ENCODE measurements around the gene CDH16.
"Not testable (repeated sequence)": the region's sequence is repeated elsewhere in the genome, so short reads cannot be mapped to it uniquely, and the experiment has no call there.

CDH16 gene

DNA sequence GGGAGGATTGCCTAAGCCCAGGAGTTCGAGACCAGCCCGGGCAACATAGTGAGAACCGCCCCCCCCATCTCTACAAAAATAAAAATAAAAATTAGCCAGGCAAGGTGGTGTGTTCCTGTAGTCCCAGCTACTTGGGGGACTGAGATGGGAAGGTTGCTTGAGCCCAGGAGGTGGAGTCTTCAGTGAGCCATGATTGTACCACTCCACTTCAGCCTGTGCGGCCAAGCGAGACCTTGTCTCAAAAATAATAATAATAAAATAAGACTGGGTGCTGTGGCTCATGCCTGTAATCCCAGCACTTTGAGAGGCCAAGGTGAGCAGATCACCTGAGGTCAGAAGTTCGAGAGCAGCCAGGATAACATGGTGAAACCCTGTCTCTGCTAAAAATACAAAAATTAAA lies 26.9 kb downstream of the CDH16 start:
- DNase-seq: no peak

GRCh38 chr16:66891360-66891759 lies 27.3 kb downstream of the CDH16 start:
- no peak for DNase-seq

- no peak for DNase-seq
Measured at GRCh38 chr16:66890799-66891198, 27.9 kb downstream of the CDH16 start.

GRCh38 chr16:66889622-66890021 lies 29.1 kb downstream of the CDH16 start:
- DNase-seq: no peak

GRCh38 chr16:66888647-66889615 lies 29.8 kb downstream of the CDH16 start:
- no peak for DNase-seq

DNA sequence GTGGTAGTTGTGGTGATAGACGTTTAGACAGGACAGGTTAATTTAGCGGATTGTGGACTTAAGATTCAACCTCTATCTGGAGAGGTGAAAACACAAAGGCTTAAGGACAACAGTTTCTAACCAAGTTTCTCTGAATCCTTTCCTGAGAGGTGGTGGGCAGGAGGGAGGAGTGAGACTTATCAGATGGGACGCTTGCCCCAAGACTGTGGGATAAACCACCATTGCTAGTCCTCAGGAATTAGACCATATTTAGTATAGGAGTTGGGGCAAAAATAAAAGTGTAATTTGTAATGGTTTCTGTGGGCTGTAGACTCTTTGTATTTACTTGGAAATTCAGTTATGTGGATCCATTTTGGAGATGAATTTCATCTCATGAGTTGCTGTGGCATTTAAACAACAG lies 31.8 kb downstream of the CDH16 start:
- DNase-seq: no peak

DNA sequence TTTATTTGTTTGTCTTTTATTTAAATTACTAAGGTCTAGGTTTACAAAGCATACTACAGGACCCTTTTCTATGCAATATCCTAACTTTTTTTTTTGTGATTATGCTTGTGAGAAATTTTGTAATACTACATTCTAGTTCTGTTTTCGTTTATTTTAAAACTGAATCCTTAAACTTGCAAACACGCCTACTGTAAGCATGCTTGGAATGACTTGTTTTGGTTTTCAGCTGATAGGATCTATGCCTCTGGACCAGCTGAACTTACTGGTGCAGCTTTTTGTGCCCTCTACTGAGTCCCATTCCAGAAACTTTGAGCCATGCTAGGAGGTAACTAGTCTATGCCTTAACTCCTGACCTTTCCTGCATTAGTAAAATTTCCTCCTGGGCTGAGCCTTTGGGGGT lies 32.4 kb downstream of the CDH16 start:
- no peak for DNase-seq

GRCh38 chr16:66885491-66885890 lies 33.2 kb downstream of the CDH16 start:
- no peak for DNase-seq

GRCh38 chr16:66882702-66883101 lies 36.0 kb downstream of the CDH16 start:
- DNase-seq: no peak

- no peak for DNase-seq
Measured at GRCh38 chr16:66881964-66882508, 36.6 kb downstream of the CDH16 start.

DNA sequence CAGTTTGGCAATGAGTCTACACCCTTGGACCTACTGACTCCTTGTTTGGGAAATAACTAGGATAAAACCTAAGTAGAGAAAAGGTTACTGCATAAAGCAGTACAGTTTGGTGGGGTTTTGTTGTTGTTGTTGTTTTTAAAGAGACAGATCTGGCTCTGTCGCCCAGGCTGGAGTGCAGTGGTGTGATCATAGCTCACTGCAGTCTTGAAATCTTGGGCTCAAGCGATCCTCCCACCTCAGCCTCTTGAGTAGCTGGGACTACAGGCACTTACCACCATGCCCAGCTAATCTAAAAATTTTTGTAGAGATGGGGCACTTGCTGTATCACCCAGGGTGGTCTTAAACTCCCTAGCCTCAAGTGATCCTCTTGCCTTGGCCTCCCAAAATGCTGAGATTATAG lies 37.1 kb downstream of the CDH16 start:
- DNase-seq: no peak

DNA sequence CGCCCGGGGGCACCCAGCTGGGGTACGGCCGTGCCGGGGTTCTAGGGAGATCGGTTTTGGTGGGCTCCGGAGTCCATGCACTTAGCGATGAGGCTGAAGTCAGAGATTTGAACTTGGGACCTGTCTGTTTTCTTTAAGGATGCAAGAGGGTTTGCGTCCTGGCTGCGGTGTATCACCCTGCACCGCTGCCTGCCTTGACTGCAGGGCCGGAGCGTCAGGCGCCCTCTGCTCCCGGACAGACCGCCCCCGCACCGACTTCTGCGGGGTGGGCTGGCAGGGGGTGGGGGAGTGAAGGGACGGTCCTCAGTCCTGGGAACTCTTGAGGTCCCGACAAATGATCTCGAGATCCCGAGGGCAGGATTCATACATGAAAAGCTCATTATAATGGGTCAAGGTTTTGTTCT lies 37.7 kb downstream of the CDH16 start:
- no peak for DNase-seq

GRCh38 chr16:66880288-66881013 lies 38.2 kb downstream of the CDH16 start, which contains the start of gene PDP2:
Gene PDP2, plus strand, starts transcription at chr16:66880515. Its CDS starts 3,770 bp downstream, at chr16:66884285.
- DNase-seq: peak; percentile 94

GRCh38 chr16:66878067-66878466 lies 40.6 kb downstream of the CDH16 start:
- peak; percentile 79 for DNase-seq

- DNase-seq: no peak
Measured at GRCh38 chr16:66874079-66874775, 44.5 kb downstream of the CDH16 start.

GRCh38 chr16:66873685-66874055 lies 45.0 kb downstream of the CDH16 start:
- DNase-seq: no peak

- peak; percentile 98 for DNase-seq
Measured at GRCh38 chr16:66872943-66873684, 45.6 kb downstream of the CDH16 start.

DNA sequence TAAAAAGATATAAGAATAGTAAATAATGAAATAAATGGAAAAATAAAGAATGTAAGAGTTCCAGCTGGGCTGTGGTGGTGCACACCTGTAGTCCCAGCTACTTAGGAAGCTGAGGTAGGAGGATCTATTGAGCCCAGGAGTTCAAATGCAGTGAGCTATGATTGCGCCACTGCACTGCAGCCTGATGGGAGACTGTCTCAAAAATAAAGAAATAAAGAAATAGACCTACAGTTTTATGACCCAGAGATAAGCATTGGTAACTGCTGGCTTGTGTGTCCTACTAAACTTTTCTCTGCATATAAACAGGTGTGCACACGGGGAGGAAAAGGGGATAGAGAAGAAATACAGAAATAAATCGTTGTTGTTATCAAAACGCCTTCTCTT lies 46.1 kb downstream of the CDH16 start:
- no peak for DNase-seq

GRCh38 chr16:66871840-66872239 lies 46.8 kb downstream of the CDH16 start:
- no peak for DNase-seq

- DNase-seq: not testable (repeated sequence)
Measured at GRCh38 chr16:66871363-66871762, 47.3 kb downstream of the CDH16 start.

DNA sequence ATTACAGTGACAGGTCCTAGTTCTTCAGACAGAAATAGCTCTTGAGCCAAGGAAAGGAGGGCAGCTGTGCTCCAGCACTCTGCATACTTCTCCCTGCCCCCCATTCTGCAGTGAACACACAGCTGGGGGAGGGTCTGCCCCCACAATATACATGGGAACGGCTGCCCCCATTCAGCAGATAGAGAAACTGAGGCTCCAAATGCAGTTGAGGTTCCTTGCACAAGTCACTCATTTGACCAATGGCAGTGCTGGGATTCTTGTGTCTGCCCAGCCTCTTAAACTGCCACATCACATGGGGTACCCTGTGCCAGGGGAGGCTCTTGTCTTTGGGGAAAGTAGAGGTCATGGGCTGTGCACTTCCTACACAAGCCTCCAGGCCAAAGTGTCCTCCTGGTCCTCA lies 49.3 kb downstream of the CDH16 start:
- DNase-seq: no peak

DNA sequence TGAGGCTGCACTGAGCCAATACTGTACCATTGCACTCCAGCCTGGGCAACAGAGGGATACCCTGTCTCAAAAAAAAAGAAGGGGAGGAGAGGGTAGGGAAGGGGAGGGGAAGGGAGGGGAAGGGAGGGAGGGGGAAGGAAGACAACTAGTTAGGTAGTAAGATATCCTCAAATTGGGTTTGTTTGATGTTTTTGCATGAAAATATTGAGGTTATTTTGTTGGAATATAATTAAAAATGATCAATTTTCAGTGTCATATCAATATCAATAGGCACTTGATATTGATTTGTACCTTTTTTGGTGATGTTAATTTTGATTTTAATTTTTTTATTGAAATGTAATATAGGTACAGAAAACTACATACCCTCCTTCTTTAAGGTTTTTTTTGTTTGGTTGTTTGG lies 55.0 kb downstream of the CDH16 start:
- no peak for DNase-seq

Measured in activated CD8-positive, alpha-beta memory T cell treated with anti-CD3 and anti-CD28 coated beads, Interleukin-2, amount 50 U/mL, for 48 hours (primary cell).